Activated CD8-positive, alpha-beta T cell treated with anti-CD3 and anti-CD28 coated beads for 36 hours (primary cell): ENCODE data around the gene ERBIN. TPM values are rescaled to one million over a fixed set of nuclear protein-coding genes. Genes with fewer than 3 reads are reported as not detected.
"Not testable (repeated sequence)": the region's sequence is repeated elsewhere in the genome, so short reads cannot be mapped to it uniquely, and the experiment has no call there.

Source experiments
- ATAC-seq: fragments of 200-7000 bp; cut with Tn5 transposase; one replicate; pipeline ENCODE4 v1.10.0; 2021; ENCODE audit warnings: mild to moderate bottlenecking, moderate library complexity
- CTCF ChIA-PET: fragments of 350-600 bp; sonication (Branson Sonifier 250); formaldehyde crosslinking; loops from one replicate; lab custom pipeline; 2021; ENCODE audit warnings: antibody characterized with exemption; lab: Charles Lee
- POLR2A ChIA-PET: fragments of 350-600 bp; sonication (Branson Sonifier 250); formaldehyde crosslinking; loops from one replicate; lab custom pipeline; 2021; ENCODE audit warnings: antibody characterized with exemption; lab: Charles Lee
- DNase-seq: peaks from one replicate; pipeline ENCODE4 v3.0.0-alpha.2; 2020
- H3K27ac Mint-ChIP-seq: one replicate; pipeline ENCODE4 v1.8.0; 2021; ENCODE audit warnings: mild to moderate bottlenecking, mixed read lengths
- H3K27me3 Mint-ChIP-seq: one replicate; pipeline ENCODE4 v1.8.0; 2021; ENCODE audit warnings: mixed read lengths
- H3K36me3 Mint-ChIP-seq: one replicate; pipeline ENCODE4 v1.8.0; 2021; ENCODE audit warnings: low read depth, mixed read lengths
- H3K4me1 Mint-ChIP-seq: one replicate; pipeline ENCODE4 v1.8.0; 2021; ENCODE audit warnings: low read depth, mixed read lengths
- H3K4me3 Mint-ChIP-seq: one replicate; pipeline ENCODE4 v1.8.0; 2021; ENCODE audit warnings: mild to moderate bottlenecking, moderate library complexity, mixed read lengths
- H3K9me3 Mint-ChIP-seq: one replicate; pipeline ENCODE4 v1.8.0; 2021; ENCODE audit warnings: mixed read lengths
- CTCF ChIP-seq: fragments of 200-600 bp; IDR thresholded peaks from one replicate; pipeline ENCODE4 v1.8.0; 2022; ENCODE audit warnings: antibody characterized with exemption, mild to moderate bottlenecking
- intact Hi-C: fragments of 100-400 bp; cut with micrococcal nuclease; formaldehyde crosslinking; loops from one replicate; pipeline ENCODE4 v1.10.0; 2022
- total RNA-seq, 2 experiments: library from RNA; stranded (reverse); gene quantifications; one replicate each; pipeline ENCODE4 v1.2.3, GENCODE V29; 2021

The ERBIN gene
- total RNA-seq, 2 experiments from 2014 or later, result 35.1 to 38.3 TPM

- H3K4me3 Mint-ChIP-seq, result no peak overlapping the region
- ChIA-PET POLR2A (no interaction called here), CTCF (interaction anchor here (1.2 kb wide), 1 partner anchor 14 kb away, joined by 3 read pairs; no protein-coding TSS in a partner anchor)
- no peak for TF ChIP-seq CTCF
- no peaks in the 10 kb centered on the region for H3K36me3 Mint-ChIP-seq
- DNase-seq (no peak), ATAC-seq (no peak)
- H3K4me1 Mint-ChIP-seq, result no peaks in the 10 kb centered on the region
- intact Hi-C loops, result no loop called here
- H3K27me3 Mint-ChIP-seq, result no peaks in the 10 kb centered on the region
- peaks cover 1% of the 10 kb centered on the region for H3K9me3 Mint-ChIP-seq
- H3K27ac Mint-ChIP-seq, result no peak overlapping the region
Measured at GRCh38 chr5:65883461-65883860, 42.9 kb upstream of the ERBIN start.

GRCh38 chr5:65886387-65886786 lies 40.0 kb upstream of the ERBIN start:
- ATAC-seq (no peak), DNase-seq (no peak)
- intact Hi-C loops, result no loop called here
- H3K27me3 Mint-ChIP-seq, result no peaks in the 10 kb centered on the region
- H3K9me3 Mint-ChIP-seq, result no peaks in the 10 kb centered on the region
- H3K4me1 Mint-ChIP-seq, result no peaks in the 10 kb centered on the region
- no peaks in the 10 kb centered on the region for H3K36me3 Mint-ChIP-seq
- TF ChIP-seq CTCF, result no peak
- ChIA-PET CTCF (no interaction called here), POLR2A (no interaction called here)
- H3K27ac Mint-ChIP-seq, result no peak overlapping the region
- no peak overlapping the region for H3K4me3 Mint-ChIP-seq

- intact Hi-C loops, POLR2A ChIA-PET, H3K9me3 Mint-ChIP-seq, H3K27me3 Mint-ChIP-seq, CTCF ChIA-PET, H3K4me1 Mint-ChIP-seq, DNase-seq, H3K27ac Mint-ChIP-seq, H3K4me3 Mint-ChIP-seq, ATAC-seq, H3K36me3 Mint-ChIP-seq: not testable (repeated sequence)
Measured at GRCh38 chr5:65892024-65892423, 34.4 kb upstream of the ERBIN start.

- Mint-ChIP-seq H3K4me3 (no peak overlapping the region), H3K36me3 (no peaks in the 10 kb centered on the region), H3K9me3 (no peaks in the 10 kb centered on the region), H3K27ac (no peak overlapping the region), H3K4me1 (no peaks in the 10 kb centered on the region), H3K27me3 (no peaks in the 10 kb centered on the region)
- ChIA-PET CTCF (no interaction called here), POLR2A (no interaction called here)
- DNase-seq (no peak), ATAC-seq (no peak)
- intact Hi-C loops, result no loop called here
- TF ChIP-seq CTCF, result no peak
Measured at GRCh38 chr5:65892801-65893200, 33.6 kb upstream of the ERBIN start.

GRCh38 chr5:65893749-65894430 lies 32.5 kb upstream of the ERBIN start:
- ATAC-seq, result no peak
- POLR2A ChIA-PET, result no interaction called here
- Mint-ChIP-seq H3K27ac (no peak overlapping the region), H3K4me3 (no peak overlapping the region), H3K4me1 (no peaks in the 10 kb centered on the region), H3K9me3 (no peaks in the 10 kb centered on the region), H3K27me3 (no peaks in the 10 kb centered on the region), H3K36me3 (no peaks in the 10 kb centered on the region)
- no peak for TF ChIP-seq CTCF
- CTCF ChIA-PET, result no interaction called here
- no peak for DNase-seq
- intact Hi-C loops, result no loop called here
